GM12891 (cell line): ENCODE data around the gene TMEM135.
"Not testable (repeated sequence)": the region's sequence is repeated elsewhere in the genome, so short reads cannot be mapped to it uniquely, and the experiment has no call there.

Source experiments
- DNase-seq: peaks from one replicate; pipeline ENCODE4 v3.0.0; 2011; ENCODE audit warnings: low spot score; ENCODE audit not compliant: insufficient read length
- FAIRE-seq: peaks from 2 replicates; lab custom pipeline; 2011; peaks lifted over from hg19 to GRCh38; lab: Jason Lieb, UNC
- PAX5 ChIP-seq: IDR thresholded peaks from 2 replicates; pipeline ENCODE4 v1.6.1; 2011; ENCODE audit warnings: low read length, moderate library complexity, mild to moderate bottlenecking; ENCODE audit not compliant: insufficient read depth, severe bottlenecking
- POLR2A ChIP-seq: IDR thresholded peaks from 2 replicates; pipeline ENCODE4 v1.6.1; 2011; ENCODE audit warnings: low read depth, low read length, control low read depth
- POLR2AphosphoS5 ChIP-seq: IDR thresholded peaks from 2 replicates; pipeline ENCODE4 v1.6.1; 2011; ENCODE audit warnings: low read depth, low read length, control low read depth
- POU2F2 ChIP-seq: IDR thresholded peaks from 2 replicates; pipeline ENCODE4 v1.6.1; 2011; ENCODE audit warnings: low read depth, mild to moderate bottlenecking, control low read depth, low read length, moderate library complexity
- SPI1 ChIP-seq: IDR thresholded peaks from 2 replicates; pipeline ENCODE4 v1.6.1; 2011; ENCODE audit warnings: low read depth, low read length, control low read depth
- TAF1 ChIP-seq: IDR thresholded peaks from 2 replicates; pipeline ENCODE4 v1.6.1; 2011; ENCODE audit warnings: low read depth, low read length, control low read depth

The TMEM135 gene

GRCh38 chr11:87265979-87266378 lies 228.2 kb downstream of the TMEM135 start:
- no peak for TF ChIP-seq POU2F2
- no peak for TF ChIP-seq POLR2AphosphoS5
- no peak for TF ChIP-seq POLR2A
- FAIRE-seq (no peak), DNase-seq (no peak)

- no peak for TF ChIP-seq SPI1
- TF ChIP-seq POLR2A = no peak
- TF ChIP-seq PAX5 = no peak
- TF ChIP-seq POU2F2 = no peak
- no peak for TF ChIP-seq TAF1
- TF ChIP-seq POLR2AphosphoS5 = no peak
- FAIRE-seq = no peak
These were observed 229.0 kb downstream of the TMEM135 start for GRCh38 chr11:87266751-87267150.

GRCh38 chr11:87271951-87272350 lies 234.2 kb downstream of the TMEM135 start:
- not testable (repeated sequence) for FAIRE-seq, DNase-seq

More at GRCh38 chr11:87266751-87267150, 229.0 kb downstream of the TMEM135 start:
- no peak for DNase-seq

GRCh38 chr11:87275176-87275575 lies 237.4 kb downstream of the TMEM135 start:
- DNase-seq = no peak
- TF ChIP-seq SPI1 (no peak), TAF1 (no peak), POLR2AphosphoS5 (no peak), POU2F2 (no peak), PAX5 (no peak), POLR2A (no peak)
- no peak for FAIRE-seq

DNA sequence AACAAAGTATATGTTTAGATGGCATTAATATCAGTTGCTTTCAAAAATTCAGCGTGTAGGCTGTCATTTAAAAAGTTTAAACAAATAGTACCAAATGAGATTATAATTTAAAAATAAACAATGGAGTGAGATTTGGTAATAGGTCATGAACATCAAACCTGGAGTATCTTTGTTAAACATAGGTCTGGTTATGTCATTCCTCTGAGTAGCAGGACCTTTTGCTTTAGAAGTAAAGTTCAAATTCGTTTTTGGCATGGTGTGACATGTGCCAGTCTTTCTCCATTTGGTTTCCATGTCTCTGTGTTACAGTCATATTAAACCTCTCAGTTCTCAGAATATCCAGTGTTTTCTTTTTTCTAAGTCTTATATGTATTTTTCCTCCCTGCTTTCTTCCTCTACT lies 242.4 kb downstream of the TMEM135 start:
- TF ChIP-seq SPI1 (no peak), PAX5 (no peak)
- FAIRE-seq = no peak
- DNase-seq = no peak

- no peak for FAIRE-seq
- TF ChIP-seq POLR2AphosphoS5 (no peak), TAF1 (no peak), POU2F2 (no peak), PAX5 (no peak), POLR2A (no peak), SPI1 (no peak)
- no peak for DNase-seq
These were observed 243.8 kb downstream of the TMEM135 start for GRCh38 chr11:87281496-87281895.

- FAIRE-seq (no peak), DNase-seq (no peak)
- TF ChIP-seq POLR2A (no peak), SPI1 (no peak), POLR2AphosphoS5 (no peak), TAF1 (no peak), POU2F2 (no peak), PAX5 (no peak)
These were observed 246.6 kb downstream of the TMEM135 start for GRCh38 chr11:87284306-87284705.

DNA sequence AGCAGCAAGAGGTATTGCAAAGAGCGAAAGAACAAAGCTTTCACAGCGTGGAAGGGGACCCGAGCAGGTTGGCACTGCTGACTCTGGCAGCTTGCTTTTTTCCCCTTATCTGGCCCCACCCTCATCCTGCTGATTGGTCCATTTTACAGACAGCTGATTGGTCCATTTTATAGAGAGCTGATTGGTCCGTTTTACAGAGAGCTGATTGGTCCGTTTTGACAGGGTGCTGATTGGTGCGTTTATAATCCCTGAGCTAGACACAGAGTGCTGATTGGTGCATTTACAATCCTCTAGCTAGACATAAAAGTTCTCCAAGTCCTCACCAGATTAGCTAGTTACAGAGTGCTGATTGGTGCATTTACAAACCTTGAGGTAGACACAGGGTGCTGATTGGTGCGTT lies 247.9 kb downstream of the TMEM135 start:
- FAIRE-seq, DNase-seq: not testable (repeated sequence)

DNA sequence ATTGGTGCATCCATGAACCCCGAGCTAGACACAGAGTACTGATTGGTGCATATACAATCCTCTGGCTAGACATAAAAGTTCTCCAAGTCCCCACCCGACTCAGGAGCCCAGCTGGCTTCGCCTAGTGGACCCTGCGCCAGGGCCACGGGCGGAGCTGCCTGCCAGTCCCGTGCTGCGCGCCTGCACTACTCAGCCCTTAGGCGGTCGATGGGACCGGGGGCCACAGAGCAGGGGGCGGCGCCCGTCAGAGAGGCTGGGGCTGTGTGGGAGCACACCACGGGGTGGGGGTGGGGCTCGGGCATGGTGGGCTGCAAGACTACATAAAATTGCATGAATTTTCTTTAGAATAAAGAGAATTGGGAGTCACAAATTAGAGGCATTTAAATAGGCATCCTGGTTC lies 248.6 kb downstream of the TMEM135 start:
- FAIRE-seq (no peak), DNase-seq (no peak)
- TF ChIP-seq PAX5 = no peak
- no peak for TF ChIP-seq POLR2AphosphoS5
- no peak for TF ChIP-seq SPI1
- TF ChIP-seq POU2F2 = no peak
- no peak for TF ChIP-seq TAF1
- no peak for TF ChIP-seq POLR2A

GRCh38 chr11:87290304-87290922 lies 252.7 kb downstream of the TMEM135 start:
- TF ChIP-seq POLR2A (no peak), POU2F2 (no peak)
- FAIRE-seq (no peak), DNase-seq (no peak)

GRCh38 chr11:87292598-87292997 lies 254.9 kb downstream of the TMEM135 start:
- DNase-seq (no peak), FAIRE-seq (no peak)
- TF ChIP-seq SPI1 (no peak), PAX5 (no peak), POLR2A (no peak), TAF1 (no peak), POLR2AphosphoS5 (no peak)

DNA sequence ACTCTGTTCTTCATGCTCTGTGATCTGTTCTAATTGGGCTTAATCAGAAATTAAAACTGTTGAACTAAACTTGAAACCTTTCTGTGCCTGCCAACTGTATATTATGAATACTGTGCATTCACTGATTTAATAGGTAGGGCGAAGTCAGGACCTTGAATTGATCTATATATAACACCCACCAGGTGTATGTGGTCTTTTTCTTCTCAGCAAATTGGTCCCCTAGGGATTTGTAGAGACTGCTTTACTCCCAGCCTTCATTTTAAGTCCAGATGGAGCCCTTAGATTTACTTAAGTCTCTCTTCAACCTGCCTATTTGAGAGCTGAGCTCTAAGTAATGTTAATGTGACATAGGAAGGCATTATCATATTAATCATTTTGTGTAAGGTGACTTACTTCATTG lies 257.5 kb downstream of the TMEM135 start:
- no peak for DNase-seq
- FAIRE-seq = no peak
- TF ChIP-seq SPI1 (no peak), POLR2A (no peak), POU2F2 (no peak), TAF1 (no peak), POLR2AphosphoS5 (no peak), PAX5 (no peak)
